ENCODE data around the gene NME2.
"Not testable (repeated sequence)": the region's sequence is repeated elsewhere in the genome, so short reads cannot be mapped to it uniquely, and the experiment has no call there.

Gene NME2

DNA sequence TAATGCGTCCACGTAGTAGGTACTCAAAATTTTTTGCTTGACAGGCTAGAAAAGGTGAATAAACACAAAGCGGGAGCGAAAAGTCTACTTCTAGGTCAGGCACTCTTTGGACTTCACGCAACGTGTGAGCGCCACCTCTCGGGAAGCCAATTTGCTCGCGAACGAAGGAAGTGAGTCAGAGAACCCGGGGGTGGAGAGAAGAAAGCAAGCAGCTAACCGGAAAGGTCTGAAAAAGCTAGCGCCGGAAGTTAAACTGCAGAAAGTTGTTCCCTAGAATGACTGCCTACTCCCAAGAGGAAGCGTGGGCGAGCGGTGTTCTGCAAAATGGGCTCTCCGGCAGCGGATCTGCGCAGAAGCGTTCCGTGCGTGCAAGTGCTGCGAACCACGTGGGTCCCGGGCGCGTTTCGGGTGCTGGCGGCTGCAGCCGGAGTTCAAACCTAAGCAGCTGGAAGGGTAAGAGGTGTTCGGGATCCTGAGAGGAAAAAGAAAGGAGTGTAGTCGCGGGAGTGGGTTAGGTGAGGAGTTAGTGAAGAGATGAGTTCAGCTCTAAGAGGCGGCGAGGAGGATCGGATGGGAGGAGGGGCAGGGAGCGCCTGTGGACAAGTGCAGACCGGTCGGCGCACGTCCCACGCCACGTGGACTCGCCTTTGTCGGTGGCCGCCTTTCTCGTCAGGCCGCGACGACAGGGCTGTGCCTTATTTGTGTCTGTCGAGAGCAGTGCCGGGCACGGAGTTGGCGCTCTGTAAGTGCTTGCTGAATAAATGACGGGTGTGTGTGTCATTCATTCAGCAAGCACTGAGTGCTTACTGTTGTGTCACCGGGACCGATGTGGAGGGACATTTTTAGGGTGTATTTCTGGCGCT lies 12.8 kb upstream of the NME2 start, which contains the start of gene NME1:
Gene NME1 (plus strand): TSS at position 350 of the 863 bp plus-strand sequence. CDS start 2,096 bp downstream, outside the sequence.
- peak; percentile 99 for DNase-seq (ENCODE audit: low spot score)

GRCh38 chr17:51154176-51154575 lies 12.0 kb upstream of the NME2 start:
- no peak for DNase-seq (ENCODE audit: low spot score)

GRCh38 chr17:51155416-51155815 lies 10.8 kb upstream of the NME2 start:
- DNase-seq (ENCODE audit: low spot score), result no peak

GRCh38 chr17:51159604-51160003 lies 6.6 kb upstream of the NME2 start:
- DNase-seq (ENCODE audit: low spot score), result no peak

DNA sequence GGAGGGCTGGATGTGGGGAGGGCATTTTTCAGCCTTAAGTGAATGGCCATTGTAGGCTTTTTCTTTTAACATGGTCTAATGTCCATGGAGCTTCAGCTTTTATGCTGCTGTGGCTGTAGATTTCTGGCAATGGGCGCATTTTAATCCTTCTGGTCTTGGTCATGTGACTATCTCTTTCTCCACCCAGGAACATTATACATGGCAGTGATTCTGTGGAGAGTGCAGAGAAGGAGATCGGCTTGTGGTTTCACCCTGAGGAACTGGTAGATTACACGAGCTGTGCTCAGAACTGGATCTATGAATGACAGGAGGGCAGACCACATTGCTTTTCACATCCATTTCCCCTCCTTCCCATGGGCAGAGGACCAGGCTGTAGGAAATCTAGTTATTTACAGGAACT lies 4.7 kb upstream of the NME2 start:
- DNase-seq (ENCODE audit: low spot score), result no peak

GRCh38 chr17:51164911-51165679 lies 1.1 kb upstream of the NME2 start:
- no peak for DNase-seq (ENCODE audit: low spot score)

DNA sequence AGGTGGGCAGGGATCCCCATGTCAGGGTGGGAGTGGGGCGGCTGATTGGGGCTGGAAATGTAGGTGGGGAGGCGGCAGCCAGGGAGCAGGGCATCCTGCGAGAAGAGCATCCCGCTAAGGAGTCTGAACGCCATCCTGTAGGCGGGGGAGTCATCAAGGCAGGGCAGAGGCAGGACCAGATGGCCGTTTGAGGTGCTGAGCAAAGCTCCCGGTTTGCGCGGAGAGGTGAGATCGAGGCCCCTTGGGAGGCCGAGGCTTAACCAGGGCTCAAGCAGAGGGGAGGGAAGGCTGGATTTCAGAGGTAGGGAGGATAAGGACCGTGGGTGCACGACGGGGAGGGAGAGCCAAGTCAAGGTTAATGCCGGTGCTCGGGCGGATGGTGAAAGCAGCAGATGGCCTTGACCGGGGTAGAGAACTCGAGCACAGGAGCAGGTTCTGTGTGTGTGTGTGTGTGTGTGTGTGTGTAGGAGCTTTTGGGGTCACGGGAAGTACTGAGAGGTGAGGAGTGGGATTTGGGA lies 472 bp upstream of the NME2 start:
- peak; percentile 25 for DNase-seq (ENCODE audit: low spot score)

DNA sequence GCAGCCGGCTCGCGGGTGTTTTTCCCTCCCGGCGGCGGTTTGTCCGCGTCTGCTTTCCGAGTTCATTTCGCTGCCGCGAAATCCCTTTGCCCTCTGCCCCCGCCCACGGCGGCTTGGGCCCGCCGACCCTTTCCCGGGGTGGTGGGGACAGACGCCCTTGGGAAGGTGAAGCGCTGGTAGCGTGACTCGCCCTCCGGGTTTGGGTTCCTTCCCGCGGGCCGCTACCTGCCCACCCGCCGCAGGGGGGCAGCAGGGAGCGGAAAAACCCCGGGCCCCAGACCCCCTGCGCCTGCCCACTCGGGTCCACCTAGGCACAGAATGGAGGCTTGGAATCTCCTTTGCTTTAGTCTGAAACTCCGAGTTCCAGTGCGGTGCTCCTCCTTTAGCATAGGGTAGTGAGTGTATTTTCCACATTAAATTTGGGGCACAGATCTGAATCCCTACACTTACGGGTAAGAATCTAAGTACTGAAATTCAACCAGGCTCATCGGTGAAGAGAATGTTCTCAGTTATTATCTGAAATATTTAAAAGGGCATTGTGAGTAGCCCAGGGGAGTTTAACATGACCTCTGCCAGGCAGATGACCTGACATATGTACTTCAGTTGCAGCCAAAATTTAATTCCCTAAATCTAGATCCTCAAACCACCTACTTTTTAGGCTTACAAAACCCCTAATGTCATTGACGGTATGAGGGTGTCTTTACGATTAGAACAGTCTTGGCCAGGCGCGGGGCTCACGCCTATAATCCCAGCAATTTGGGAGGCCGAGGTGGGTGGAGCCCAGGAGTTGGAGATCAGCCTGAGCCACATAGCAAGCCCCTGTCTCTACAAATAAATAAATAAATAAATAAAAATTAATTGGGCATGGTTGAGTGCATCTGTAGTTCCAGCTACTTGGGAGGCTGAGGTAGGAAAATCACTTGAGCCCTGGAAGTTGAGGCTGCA lies 1.0 kb downstream of the NME2 start:
- DNase-seq (ENCODE audit: low spot score), result peak; percentile 25

- no peak for DNase-seq (ENCODE audit: low spot score)
Measured at GRCh38 chr17:51169340-51169739, 3.1 kb downstream of the NME2 start.

DNA sequence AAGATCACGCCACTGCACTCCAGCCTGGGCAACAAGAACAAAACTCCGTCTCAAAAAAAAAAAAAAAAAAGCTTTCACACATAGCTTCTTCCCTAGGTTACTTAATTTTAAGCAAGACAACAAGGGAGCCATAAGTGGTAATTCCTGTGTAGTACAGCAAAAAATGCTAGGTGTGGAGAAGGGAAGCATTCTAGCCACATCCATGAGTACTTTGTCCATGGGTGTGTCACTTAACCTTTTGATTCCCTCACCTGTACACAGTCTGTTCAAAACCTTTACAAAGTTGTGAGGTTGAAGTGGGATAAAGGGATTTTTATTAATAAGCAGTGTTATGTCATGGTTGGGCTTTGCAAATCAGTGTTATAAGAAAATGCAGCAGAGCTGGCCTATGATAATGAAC lies 4.5 kb downstream of the NME2 start:
- DNase-seq (ENCODE audit: low spot score), result no peak

GRCh38 chr17:51172030-51172429 lies 5.8 kb downstream of the NME2 start:
- DNase-seq (ENCODE audit: low spot score), result not testable (repeated sequence)

- DNase-seq (ENCODE audit: low spot score), result no peak
Measured at GRCh38 chr17:51180486-51180885, 14.3 kb downstream of the NME2 start.

- no peak for DNase-seq (ENCODE audit: low spot score)
Measured at GRCh38 chr17:51184124-51184523, 17.9 kb downstream of the NME2 start.

DNA sequence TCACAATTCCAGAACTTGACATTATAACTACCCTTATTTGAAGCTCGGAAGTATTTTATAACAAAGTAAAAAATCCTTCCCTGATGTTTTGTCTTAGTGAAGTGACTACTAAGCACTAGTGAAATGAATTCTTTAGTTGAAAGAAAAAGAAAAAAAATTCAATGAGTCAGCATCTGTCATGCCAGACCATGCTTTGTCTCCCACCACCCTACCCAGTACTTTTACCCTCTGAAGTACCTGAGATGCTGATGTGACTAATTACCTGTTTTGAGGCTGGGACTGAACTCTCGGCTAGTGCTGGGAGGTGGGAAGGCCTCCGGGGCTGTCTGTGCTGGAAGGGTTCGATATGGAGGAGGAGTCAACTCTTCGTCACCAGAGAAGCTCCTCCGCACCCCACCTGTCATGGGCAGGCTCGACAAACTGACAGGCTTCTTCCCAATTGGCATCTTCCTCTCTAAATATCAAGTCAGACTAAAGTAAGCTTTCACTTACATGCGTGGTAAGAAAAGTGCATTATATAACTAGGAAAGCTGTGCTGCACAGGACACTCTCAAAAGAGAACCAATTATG lies 19.6 kb downstream of the NME2 start:
- DNase-seq (ENCODE audit: low spot score), result no peak

DNA sequence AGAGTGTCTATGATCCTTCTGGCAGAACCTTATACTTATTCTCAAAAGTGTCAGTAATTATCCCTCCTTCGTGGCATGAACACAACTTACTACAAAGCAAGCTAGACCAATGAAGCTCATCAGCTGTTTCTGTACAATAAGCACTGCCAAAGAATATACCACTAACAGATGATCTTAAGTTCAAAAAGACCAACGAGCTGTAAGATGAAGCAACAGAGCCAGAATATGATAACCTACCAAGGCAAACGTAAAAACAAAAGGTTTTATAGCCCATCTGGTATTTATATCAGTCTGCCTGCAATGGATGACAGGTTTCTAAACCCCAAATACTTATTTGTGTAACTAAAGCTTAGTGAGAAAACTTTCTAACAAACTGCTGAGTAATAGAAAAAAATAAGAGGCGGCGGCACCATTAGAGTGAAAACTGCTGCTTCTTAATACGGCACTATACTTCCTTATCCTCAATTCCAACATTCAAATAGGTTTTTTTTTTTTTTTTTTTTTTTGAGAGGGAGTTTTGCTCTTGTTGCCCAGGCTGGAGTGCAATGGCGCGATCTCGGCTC lies 22.1 kb downstream of the NME2 start:
- no peak for DNase-seq (ENCODE audit: low spot score)

GRCh38 chr17:51189162-51189561 lies 23.0 kb downstream of the NME2 start:
- no peak for DNase-seq (ENCODE audit: low spot score)

DNA sequence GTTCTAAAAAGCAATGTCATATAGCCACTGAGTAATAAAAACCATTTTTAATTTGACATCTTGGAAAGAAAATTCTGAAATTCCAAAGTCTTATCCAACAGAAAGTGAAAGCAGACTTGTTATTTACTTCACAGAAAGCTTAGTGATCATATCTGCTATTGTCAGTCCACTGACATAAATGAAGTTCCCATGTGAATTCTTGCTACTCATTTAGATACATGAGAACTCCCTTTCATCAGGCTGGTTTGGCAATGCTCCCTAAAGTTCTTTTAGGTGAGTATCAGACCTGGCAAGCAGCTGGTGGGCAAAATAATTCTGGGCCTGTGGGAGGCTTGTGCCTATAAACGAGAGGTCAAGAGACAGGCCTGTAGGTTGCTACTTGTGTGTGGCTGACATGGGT lies 23.4 kb downstream of the NME2 start:
- DNase-seq (ENCODE audit: low spot score), result no peak

DNA sequence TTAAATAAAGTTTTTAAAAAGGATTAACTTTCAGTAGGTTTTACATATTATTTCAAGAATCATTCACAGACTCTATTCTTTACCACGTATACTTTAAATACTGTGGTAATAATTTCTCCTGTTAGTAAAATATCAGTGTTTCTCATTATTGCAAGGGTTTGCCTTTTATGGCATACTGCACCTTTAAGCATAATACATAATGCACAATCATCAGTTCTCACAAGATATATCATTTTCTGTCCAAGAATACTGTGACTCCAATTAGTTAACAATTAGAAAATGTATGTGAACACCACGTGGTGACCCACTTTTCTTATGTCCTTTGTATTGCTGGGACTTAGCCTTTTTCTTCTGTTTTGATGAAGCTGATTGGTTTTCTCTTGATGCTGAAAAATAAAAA lies 25.7 kb downstream of the NME2 start:
- DNase-seq (ENCODE audit: low spot score), result no peak

GRCh38 chr17:51197754-51198153 lies 31.5 kb downstream of the NME2 start:
- DNase-seq (ENCODE audit: low spot score), result no peak

- no peak for DNase-seq (ENCODE audit: low spot score)
Measured at GRCh38 chr17:51200295-51200694, 34.1 kb downstream of the NME2 start.

DNA sequence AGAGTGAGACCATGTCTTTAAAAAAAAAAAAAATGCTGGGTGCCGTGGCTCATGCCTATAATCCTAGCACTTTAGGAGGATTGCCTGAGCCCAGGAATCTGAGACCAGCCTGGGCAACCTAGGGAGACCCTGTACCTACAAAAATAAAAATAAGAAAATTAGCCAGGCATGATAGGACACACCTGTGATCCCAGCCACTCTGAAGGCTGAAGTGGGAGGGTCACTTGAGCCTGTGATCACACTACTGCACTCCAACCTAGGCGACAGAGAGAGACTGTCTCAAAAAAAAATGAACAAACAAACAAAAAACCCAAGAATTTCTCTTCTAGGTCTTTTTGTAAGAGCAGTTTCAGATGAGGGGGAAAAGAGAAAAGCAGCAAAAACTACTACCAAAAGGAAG lies 34.6 kb downstream of the NME2 start:
- DNase-seq (ENCODE audit: low spot score), result no peak

All from Ammon's horn (tissue), 1 donor.